ENCODE results near the gene CDK1.
A peak's percentile ranks its signal among the peaks of the same experiment; 100 is the strongest.

The CDK1 gene

DNA sequence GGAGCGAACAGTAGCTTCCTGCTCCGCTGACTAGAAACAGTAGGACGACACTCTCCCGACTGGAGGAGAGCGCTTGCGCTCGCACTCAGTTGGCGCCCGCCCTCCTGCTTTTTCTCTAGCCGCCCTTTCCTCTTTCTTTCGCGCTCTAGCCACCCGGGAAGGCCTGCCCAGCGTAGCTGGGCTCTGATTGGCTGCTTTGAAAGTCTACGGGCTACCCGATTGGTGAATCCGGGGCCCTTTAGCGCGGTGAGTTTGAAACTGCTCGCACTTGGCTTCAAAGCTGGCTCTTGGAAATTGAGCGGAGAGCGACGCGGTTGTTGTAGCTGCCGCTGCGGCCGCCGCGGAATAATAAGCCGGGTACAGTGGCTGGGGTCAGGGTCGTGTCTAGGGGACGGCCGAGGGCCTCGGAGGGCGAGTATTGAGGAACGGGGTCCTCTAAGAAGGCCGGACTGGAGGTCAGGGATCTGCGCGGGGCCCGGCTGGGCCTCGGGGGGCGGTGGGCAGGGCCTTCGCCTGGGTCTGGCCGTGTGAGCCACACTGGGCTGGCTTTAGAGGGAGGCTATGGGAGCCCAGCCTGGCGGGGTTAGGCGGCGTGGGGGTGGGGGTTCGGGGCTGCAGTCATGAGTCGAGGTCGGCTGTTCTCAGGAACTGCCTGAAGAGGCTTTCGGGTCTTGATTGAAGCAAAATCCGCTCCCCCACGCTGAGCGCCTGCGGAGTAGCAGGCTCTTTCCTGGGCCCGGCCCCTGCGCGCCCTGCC lies at the start of gene CDK1:
Gene CDK1 (plus strand): TSS at position 265 of the 757 bp plus-strand sequence. CDS start 1,688 bp downstream, outside the sequence.
- Mint-ChIP-seq H3K9me3 (no peaks in the 10 kb centered on the region), H3K36me3 (no peaks in the 10 kb centered on the region), H3K4me1 (peaks cover 8% of the 10 kb centered on the region), H3K27me3 (peaks cover 8% of the 10 kb centered on the region), H3K4me3 (peak within 1 kb of the TSS; percentile 99), H3K27ac (peak within 1 kb of the TSS; percentile 87)
- peak; percentile 99 for ATAC-seq

- ATAC-seq: no peak
- H3K27ac Mint-ChIP-seq: peak overlapping the region; percentile 81
- H3K27me3 Mint-ChIP-seq: no peaks in the 10 kb centered on the region
- H3K4me1 Mint-ChIP-seq: peaks cover 56% of the 10 kb centered on the region
- H3K9me3 Mint-ChIP-seq: no peaks in the 10 kb centered on the region
- H3K36me3 Mint-ChIP-seq: peaks cover 6% of the 10 kb centered on the region
- H3K4me3 Mint-ChIP-seq: no peak overlapping the region
These were observed 49.2 kb upstream of the CDK1 start for GRCh38 chr10:60729106-60729505.

DNA sequence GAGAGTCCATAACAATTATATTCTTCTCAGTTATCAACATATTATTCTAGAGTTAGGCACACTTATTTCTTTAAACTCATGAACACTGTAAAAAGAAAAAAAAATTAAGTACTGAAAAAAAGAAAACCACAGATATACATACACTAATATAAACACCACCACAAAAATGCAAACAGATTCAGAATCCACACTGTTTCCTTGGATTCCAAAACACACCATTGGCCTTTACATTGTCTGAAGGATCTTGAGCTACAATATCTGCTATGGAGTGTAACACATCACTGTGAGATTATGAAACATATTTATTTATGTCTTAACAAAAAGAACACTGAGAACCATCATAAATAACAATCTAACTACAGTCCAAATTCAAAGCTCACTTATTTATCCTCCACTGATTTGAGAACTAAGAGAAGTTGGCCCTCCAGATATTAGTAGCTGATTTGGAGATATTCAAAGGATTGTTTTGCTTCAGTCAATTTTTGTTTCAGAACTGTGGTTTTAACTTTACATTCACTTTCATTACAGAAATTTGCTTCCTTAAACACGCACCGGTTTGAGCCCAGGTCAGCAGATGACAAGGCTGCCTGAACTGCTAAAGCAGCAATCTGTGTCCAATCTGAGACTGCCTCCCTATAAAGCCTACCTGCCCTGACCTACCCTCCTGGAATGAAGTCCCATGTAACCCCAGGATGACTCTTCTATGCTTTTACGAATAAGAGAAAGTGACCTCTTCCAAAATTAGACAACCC lies 47.0 kb upstream of the CDK1 start:
- H3K9me3 Mint-ChIP-seq: no peaks in the 10 kb centered on the region
- H3K4me1 Mint-ChIP-seq: peaks cover 43% of the 10 kb centered on the region

DNA sequence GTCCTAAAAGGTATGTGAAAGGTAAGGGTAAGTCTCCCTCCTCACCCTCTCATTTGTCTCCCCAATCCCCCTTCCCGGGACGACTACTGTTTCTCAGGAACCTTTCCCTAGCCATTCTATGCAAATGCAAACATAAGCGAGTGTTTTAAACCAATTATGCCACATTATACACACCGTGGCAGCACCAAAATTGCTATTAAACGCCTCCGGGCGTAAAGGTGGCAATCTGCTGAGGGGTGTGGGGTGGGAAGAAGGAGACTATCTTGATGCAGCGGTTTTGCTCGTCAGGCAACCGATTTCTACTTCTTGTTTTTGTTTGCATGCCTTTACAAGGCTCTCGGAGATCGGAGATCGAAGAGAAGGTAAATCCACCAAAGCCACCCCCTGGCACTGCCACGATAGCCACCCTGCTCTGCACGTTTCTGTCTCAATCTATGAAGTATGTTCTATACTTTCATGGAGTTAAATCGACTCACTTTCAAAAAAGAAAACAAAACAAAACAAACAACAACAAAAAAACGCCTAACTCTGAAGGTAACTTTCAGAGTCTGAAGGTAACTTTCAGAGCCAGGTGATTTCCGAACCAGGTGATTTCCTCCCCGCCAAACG lies 46.0 kb upstream of the CDK1 start:
- peak; percentile 61 for ATAC-seq
- Mint-ChIP-seq H3K36me3 (no peaks in the 10 kb centered on the region), H3K4me1 (peaks cover 38% of the 10 kb centered on the region), H3K27me3 (no peaks in the 10 kb centered on the region), H3K27ac (peak overlapping the region; percentile 81), H3K4me3 (peak overlapping the region; percentile 94), H3K9me3 (no peaks in the 10 kb centered on the region)

More for the DNA sequence above, 47.0 kb upstream of the CDK1 start:
- no peaks in the 10 kb centered on the region for H3K36me3 Mint-ChIP-seq
- peak; percentile 72 for ATAC-seq
- no peaks in the 10 kb centered on the region for H3K27me3 Mint-ChIP-seq
- peak overlapping the region; percentile 81 for H3K27ac Mint-ChIP-seq
- H3K4me3 Mint-ChIP-seq: peak overlapping the region; percentile 94

- H3K27ac Mint-ChIP-seq: peak overlapping the region; percentile 81
- peak overlapping the region; percentile 94 for H3K4me3 Mint-ChIP-seq
- peaks cover 34% of the 10 kb centered on the region for H3K4me1 Mint-ChIP-seq
- no peaks in the 10 kb centered on the region for H3K9me3 Mint-ChIP-seq
- ATAC-seq: peak; percentile 87
- H3K27me3 Mint-ChIP-seq: no peaks in the 10 kb centered on the region
- H3K36me3 Mint-ChIP-seq: no peaks in the 10 kb centered on the region
These were observed 45.3 kb upstream of the CDK1 start for GRCh38 chr10:60732807-60733516.

- Mint-ChIP-seq H3K9me3 (no peaks in the 10 kb centered on the region), H3K27me3 (no peaks in the 10 kb centered on the region), H3K4me3 (peak overlapping the region; percentile 94), H3K36me3 (no peaks in the 10 kb centered on the region), H3K27ac (peak overlapping the region; percentile 81), H3K4me1 (peaks cover 32% of the 10 kb centered on the region)
- ATAC-seq: no peak
These were observed 44.8 kb upstream of the CDK1 start for GRCh38 chr10:60733517-60733822.

GRCh38 chr10:60733826-60734225 lies 44.5 kb upstream of the CDK1 start:
- Mint-ChIP-seq H3K27me3 (no peaks in the 10 kb centered on the region), H3K27ac (peak overlapping the region; percentile 81), H3K36me3 (no peaks in the 10 kb centered on the region), H3K4me1 (peaks cover 30% of the 10 kb centered on the region), H3K9me3 (no peaks in the 10 kb centered on the region), H3K4me3 (no peak overlapping the region)
- ATAC-seq: no peak

DNA sequence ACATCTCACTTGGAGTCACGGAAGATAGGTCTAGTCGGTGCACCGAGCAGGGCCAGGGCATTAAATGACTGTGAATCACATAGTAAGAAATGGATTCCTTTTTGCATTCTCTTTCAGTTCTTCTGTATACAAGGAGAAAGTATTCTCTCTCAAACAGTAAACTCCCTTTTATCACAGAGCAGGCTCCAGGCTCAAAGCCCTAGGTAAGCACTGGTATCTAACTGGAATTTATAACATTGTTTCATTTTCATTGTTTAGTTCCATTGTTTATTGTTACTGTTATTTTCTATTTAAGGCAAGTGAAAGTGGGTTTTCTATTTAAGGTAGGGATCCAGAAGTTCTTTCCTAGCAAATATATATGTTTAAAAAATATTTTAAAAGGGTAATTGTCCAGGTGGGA lies 44.1 kb upstream of the CDK1 start:
- H3K9me3 Mint-ChIP-seq: no peaks in the 10 kb centered on the region
- no peak for ATAC-seq
- no peaks in the 10 kb centered on the region for H3K27me3 Mint-ChIP-seq
- no peaks in the 10 kb centered on the region for H3K36me3 Mint-ChIP-seq
- peaks cover 26% of the 10 kb centered on the region for H3K4me1 Mint-ChIP-seq
- no peak overlapping the region for H3K4me3 Mint-ChIP-seq
- no peak overlapping the region for H3K27ac Mint-ChIP-seq

GRCh38 chr10:60735244-60735643 lies 43.0 kb upstream of the CDK1 start:
- Mint-ChIP-seq H3K27ac (no peak overlapping the region), H3K4me3 (no peak overlapping the region)

GRCh38 chr10:60737242-60737641 lies 41.0 kb upstream of the CDK1 start:
- ATAC-seq: no peak
- Mint-ChIP-seq H3K4me1 (peaks cover 4% of the 10 kb centered on the region), H3K36me3 (no peaks in the 10 kb centered on the region), H3K27ac (no peak overlapping the region), H3K27me3 (no peaks in the 10 kb centered on the region), H3K4me3 (no peak overlapping the region), H3K9me3 (no peaks in the 10 kb centered on the region)

More at GRCh38 chr10:60735244-60735643, 43.0 kb upstream of the CDK1 start:
- Mint-ChIP-seq H3K9me3 (no peaks in the 10 kb centered on the region), H3K27me3 (no peaks in the 10 kb centered on the region), H3K4me1 (peaks cover 18% of the 10 kb centered on the region), H3K36me3 (no peaks in the 10 kb centered on the region)
- no peak for ATAC-seq

- Mint-ChIP-seq H3K9me3 (no peaks in the 10 kb centered on the region), H3K27me3 (no peaks in the 10 kb centered on the region), H3K4me3 (no peak overlapping the region), H3K36me3 (no peaks in the 10 kb centered on the region), H3K27ac (no peak overlapping the region), H3K4me1 (no peaks in the 10 kb centered on the region)
- ATAC-seq: no peak
These were observed 38.7 kb upstream of the CDK1 start for GRCh38 chr10:60739558-60739957.

GRCh38 chr10:60742512-60742911 lies 35.8 kb upstream of the CDK1 start:
- no peak overlapping the region for H3K27ac Mint-ChIP-seq

GRCh38 chr10:60747817-60748469 lies 30.3 kb upstream of the CDK1 start:
- Mint-ChIP-seq H3K4me3 (no peak overlapping the region), H3K4me1 (no peaks in the 10 kb centered on the region), H3K27ac (no peak overlapping the region), H3K9me3 (no peaks in the 10 kb centered on the region), H3K36me3 (no peaks in the 10 kb centered on the region), H3K27me3 (peaks cover 28% of the 10 kb centered on the region)
- ATAC-seq: no peak

More at GRCh38 chr10:60742512-60742911, 35.8 kb upstream of the CDK1 start:
- Mint-ChIP-seq H3K36me3 (no peaks in the 10 kb centered on the region), H3K9me3 (no peaks in the 10 kb centered on the region), H3K4me3 (no peak overlapping the region), H3K27me3 (peaks cover 21% of the 10 kb centered on the region), H3K4me1 (no peaks in the 10 kb centered on the region)
- ATAC-seq: no peak

DNA sequence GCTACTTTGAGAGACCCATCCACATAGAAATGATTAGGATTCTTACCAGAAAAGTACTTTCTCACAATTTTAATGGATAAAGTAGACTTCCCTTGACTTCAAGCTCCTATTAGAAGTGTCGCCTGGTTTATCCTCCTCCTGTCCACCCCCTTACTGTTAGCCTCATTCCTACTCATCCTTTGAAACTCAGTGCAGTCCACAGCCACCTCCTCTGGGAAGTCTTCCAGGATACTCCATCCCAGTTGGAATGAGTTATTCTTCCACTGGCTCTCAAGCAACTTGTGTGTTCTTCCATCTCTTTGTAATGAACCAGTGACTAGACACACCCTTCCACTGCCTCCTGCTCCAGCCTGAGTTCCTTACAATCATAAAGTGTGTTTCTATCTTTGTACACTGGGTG lies 25.1 kb upstream of the CDK1 start:
- no peak overlapping the region for H3K27ac Mint-ChIP-seq
- peaks cover 32% of the 10 kb centered on the region for H3K27me3 Mint-ChIP-seq
- no peaks in the 10 kb centered on the region for H3K36me3 Mint-ChIP-seq
- no peak for ATAC-seq
- H3K9me3 Mint-ChIP-seq: no peaks in the 10 kb centered on the region
- no peak overlapping the region for H3K4me3 Mint-ChIP-seq
- no peaks in the 10 kb centered on the region for H3K4me1 Mint-ChIP-seq

- H3K36me3 Mint-ChIP-seq: no peaks in the 10 kb centered on the region
- H3K27me3 Mint-ChIP-seq: peaks cover 34% of the 10 kb centered on the region
- H3K27ac Mint-ChIP-seq: no peak overlapping the region
- no peaks in the 10 kb centered on the region for H3K4me1 Mint-ChIP-seq
- H3K4me3 Mint-ChIP-seq: no peak overlapping the region
- ATAC-seq: no peak
- H3K9me3 Mint-ChIP-seq: no peaks in the 10 kb centered on the region
These were observed 24.5 kb upstream of the CDK1 start for GRCh38 chr10:60753817-60754216.
